ENCODE measurements around the gene PDAP1. TPM values are rescaled to one million over a fixed set of nuclear protein-coding genes. Genes with fewer than 3 reads are reported as not detected.

PDAP1 gene
- total and polyA plus RNA-seq, 8 donors, result 27.8 to 84.6 (median 39.8) TPM

GRCh38 chr7:99409192-99409572, 785 bp upstream of the PDAP1 start:
- Histone ChIP-seq H3K9me3 (no peaks in the 10 kb centered on the region), H3K27me3 (no peaks in the 10 kb centered on the region), H3K4me3 (peak overlapping the region; percentile 90 to 100 (median 99)), H3K36me3 (peaks cover 0 to 35% (median 0%) of the 10 kb centered on the region in 3 donors), H3K27ac (peak overlapping the region; percentile 97 to 100 (median 98)), H3K4me1 (peaks cover 17 to 29% (median 24%) of the 10 kb centered on the region in 3 donors)
- 0 to 1% methylated on average over 18 of the region's 18 CpGs for WGBS, 2 donors
- no peak for FAIRE-seq
- TF ChIP-seq CTCF (IDR thresholded peaks at IDR 0.05), result no peak
- intact Hi-C loops (cut with DNase I), result no loop called here
- no peak for DNase-seq
- ATAC-seq, result no peak

GRCh38 chr7:99407872-99408378, 472 bp downstream of the PDAP1 start:
- H3K27me3 ChIP-seq, result no peaks in the 10 kb centered on the region
- intact Hi-C loops (cut with DNase I), result no loop called here
- H3K4me3 ChIP-seq, result peak overlapping the region; percentile 90 to 100 (median 99)
- no peaks in the 10 kb centered on the region for H3K9me3 ChIP-seq
- peak; percentile 10 to 31 (median 25) for ATAC-seq
- H3K27ac ChIP-seq, result peak overlapping the region; percentile 97 to 100 (median 98)
- 0% methylated on average over 28 of the region's 28 CpGs for WGBS, 2 donors
- H3K4me1 ChIP-seq, result peaks cover 17 to 29% (median 24%) of the 10 kb centered on the region in 3 donors
- peaks cover 0 to 30% (median 0%) of the 10 kb centered on the region in 3 donors for H3K36me3 ChIP-seq
- DNase-seq, result peak in 4 of 6 donors; percentile 39 to 69 (median 54)
- no peak for TF ChIP-seq CTCF (IDR thresholded peaks at IDR 0.05)
- FAIRE-seq, result no peak

- intact Hi-C loops (cut with DNase I), result no loop called here
- Histone ChIP-seq H3K36me3 (peaks cover 0 to 24% (median 0%) of the 10 kb centered on the region in 3 donors), H3K4me1 (peaks cover 17 to 29% (median 24%) of the 10 kb centered on the region in 3 donors), H3K27ac (no peak overlapping the region), H3K4me3 (no peak overlapping the region), H3K9me3 (no peaks in the 10 kb centered on the region), H3K27me3 (no peaks in the 10 kb centered on the region)
- DNase-seq (no peak), FAIRE-seq (no peak), ATAC-seq (no peak)
- 34 to 56% methylated on average over 1 of the region's 1 CpG for WGBS, 2 donors
- no peak for TF ChIP-seq CTCF (IDR thresholded peaks at IDR 0.05)
Observed at GRCh38 chr7:99406557-99406956, 1.8 kb downstream of the PDAP1 start.

- H3K36me3 ChIP-seq, result peaks cover 0 to 30% (median 0%) of the 10 kb centered on the region in 3 donors
- no peak for TF ChIP-seq CTCF (IDR thresholded peaks at IDR 0.05)
- WGBS, 2 donors, result 91 to 93% methylated on average over 10 of the region's 10 CpGs
- H3K27ac ChIP-seq, result no peak overlapping the region
- intact Hi-C loops (cut with DNase I), result no loop called here
- H3K4me3 ChIP-seq, result no peak overlapping the region
- H3K9me3 ChIP-seq, result no peaks in the 10 kb centered on the region
- no peak for DNase-seq
- no peaks in the 10 kb centered on the region for H3K27me3 ChIP-seq
- ATAC-seq, result no peak
- peaks cover 17 to 20% (median 19%) of the 10 kb centered on the region in 3 donors for H3K4me1 ChIP-seq
- FAIRE-seq, result no peak
Observed at GRCh38 chr7:99404977-99405320, 3.4 kb downstream of the PDAP1 start.

GRCh38 chr7:99404235-99404976, 4.0 kb downstream of the PDAP1 start:
- Histone ChIP-seq H3K27ac (no peak overlapping the region), H3K9me3 (no peaks in the 10 kb centered on the region), H3K36me3 (peaks cover 0 to 36% (median 0%) of the 10 kb centered on the region in 3 donors), H3K4me1 (peaks cover 13 to 18% (median 17%) of the 10 kb centered on the region in 3 donors), H3K4me3 (no peak overlapping the region), H3K27me3 (no peaks in the 10 kb centered on the region)
- ATAC-seq, result no peak
- TF ChIP-seq CTCF (IDR thresholded peaks at IDR 0.05), result no peak
- peak in 2 of 6 donors; percentile 56 to 76 for DNase-seq
- intact Hi-C loops (cut with DNase I), result no loop called here
- FAIRE-seq, result no peak
- whole genome bisulfite sequencing, 2 donors, result 73 to 77% methylated on average over 18 of the region's 18 CpGs

Data from pancreas (tissue), 10 donors.